GDM1 (cell line): Measurements from ENCODE around the gene TTLL11.
"Not testable (repeated sequence)": the region's sequence is repeated elsewhere in the genome, so short reads cannot be mapped to it uniquely, and the experiment has no call there.

Experiments used
- DNase-seq: peaks from one replicate; lab custom pipeline; 2025; lab: John Stamatoyannopoulos, UW

The TTLL11 gene

GRCh38 chr9:121906074-121906870 lies 186.8 kb downstream of the TTLL11 start:
- DNase-seq = no peak

- no peak for DNase-seq
These were observed 190.5 kb downstream of the TTLL11 start for GRCh38 chr9:121902461-121903135.

- DNase-seq = no peak
These were observed 191.5 kb downstream of the TTLL11 start for GRCh38 chr9:121901616-121902015.

GRCh38 chr9:121900163-121900562 lies 192.9 kb downstream of the TTLL11 start:
- no peak for DNase-seq

GRCh38 chr9:121898856-121899255 lies 194.3 kb downstream of the TTLL11 start:
- no peak for DNase-seq

- no peak for DNase-seq
These were observed 196.0 kb downstream of the TTLL11 start for GRCh38 chr9:121897140-121897539.

GRCh38 chr9:121896545-121896943 lies 196.6 kb downstream of the TTLL11 start:
- DNase-seq = no peak

GRCh38 chr9:121895818-121896544 lies 197.1 kb downstream of the TTLL11 start:
- no peak for DNase-seq

GRCh38 chr9:121895358-121895757 lies 197.8 kb downstream of the TTLL11 start:
- no peak for DNase-seq

GRCh38 chr9:121894380-121894779 lies 198.7 kb downstream of the TTLL11 start:
- DNase-seq = not testable (repeated sequence)

- no peak for DNase-seq
These were observed 199.3 kb downstream of the TTLL11 start for GRCh38 chr9:121893786-121894185.

GRCh38 chr9:121892706-121893105 lies 200.4 kb downstream of the TTLL11 start:
- DNase-seq = no peak

GRCh38 chr9:121890746-121891145 lies 202.4 kb downstream of the TTLL11 start:
- DNase-seq = no peak

- no peak for DNase-seq
These were observed 203.0 kb downstream of the TTLL11 start for GRCh38 chr9:121889990-121890563.

GRCh38 chr9:121888438-121888775 lies 204.7 kb downstream of the TTLL11 start:
- DNase-seq = no peak

- no peak for DNase-seq
These were observed 205.3 kb downstream of the TTLL11 start for GRCh38 chr9:121887553-121888437.

- no peak for DNase-seq
These were observed 206.2 kb downstream of the TTLL11 start for GRCh38 chr9:121886759-121887485.

GRCh38 chr9:121885345-121885901 lies 207.7 kb downstream of the TTLL11 start:
- no peak for DNase-seq

GRCh38 chr9:121884057-121884541 lies 209.0 kb downstream of the TTLL11 start:
- no peak for DNase-seq

- no peak for DNase-seq
These were observed 209.6 kb downstream of the TTLL11 start for GRCh38 chr9:121883281-121884056.
